ENCODE data around the gene VWC2L.

Gene VWC2L

DNA sequence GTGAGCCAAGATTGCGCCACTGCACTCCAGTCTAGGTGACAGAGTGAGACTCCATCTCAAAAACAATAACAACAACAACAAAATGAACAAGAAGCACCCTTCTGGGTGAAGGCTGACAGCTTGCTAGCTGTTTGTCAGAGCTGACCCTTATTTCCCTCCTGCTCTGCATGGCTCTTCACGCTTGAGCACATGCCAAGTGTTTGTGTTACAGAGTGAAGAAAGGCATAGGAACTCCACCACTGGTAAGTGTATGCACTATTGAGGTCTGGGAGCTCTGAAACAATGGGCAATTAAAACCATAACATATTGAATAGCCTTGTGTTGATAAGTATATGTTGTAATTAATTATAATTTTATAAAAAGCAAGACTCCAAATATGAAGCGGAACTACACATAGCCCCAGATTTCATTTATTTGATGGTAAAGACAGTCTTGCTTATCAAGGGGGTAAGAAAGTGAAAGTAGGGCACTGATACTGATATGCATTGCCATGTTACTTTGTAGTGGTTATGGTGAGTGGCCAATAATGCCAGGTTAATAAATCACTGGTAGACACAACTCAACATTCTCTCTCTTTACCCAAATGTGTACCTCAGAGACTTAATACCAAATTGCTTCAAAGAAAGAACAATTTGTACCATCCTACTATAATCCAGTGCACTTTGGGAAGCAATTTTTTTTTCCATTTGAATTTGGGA is 163.4 kb downstream of the VWC2L start:
- no peak for DNase-seq
- in situ Hi-C loops (cut with MboI; ENCODE audit: low pct_unique_long_range_greater_than_20kb, low sequenced_read_pairs): no loop called here

DNA sequence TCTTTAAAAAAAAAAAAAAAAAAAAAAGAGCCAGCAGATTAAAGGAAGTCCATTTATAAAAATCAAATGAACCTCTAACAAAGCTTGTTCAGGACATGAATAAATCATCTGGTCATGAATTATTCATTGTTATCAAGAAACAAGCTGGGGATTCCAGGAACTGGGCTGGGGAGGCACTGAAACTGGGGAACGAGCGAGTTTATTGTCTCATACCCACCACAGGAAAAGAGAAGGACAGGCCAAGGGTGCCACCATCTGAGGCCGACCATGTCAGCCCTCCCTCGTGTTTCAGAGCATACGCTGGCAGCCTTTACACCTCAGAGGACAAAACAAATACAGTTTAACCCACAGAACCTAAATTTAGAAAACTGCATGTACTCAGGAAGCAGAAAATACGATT is 164.2 kb downstream of the VWC2L start:
- DNase-seq: peak; percentile 29
- in situ Hi-C loops (cut with MboI; ENCODE audit: low pct_unique_long_range_greater_than_20kb, low sequenced_read_pairs): no loop called here

DNA sequence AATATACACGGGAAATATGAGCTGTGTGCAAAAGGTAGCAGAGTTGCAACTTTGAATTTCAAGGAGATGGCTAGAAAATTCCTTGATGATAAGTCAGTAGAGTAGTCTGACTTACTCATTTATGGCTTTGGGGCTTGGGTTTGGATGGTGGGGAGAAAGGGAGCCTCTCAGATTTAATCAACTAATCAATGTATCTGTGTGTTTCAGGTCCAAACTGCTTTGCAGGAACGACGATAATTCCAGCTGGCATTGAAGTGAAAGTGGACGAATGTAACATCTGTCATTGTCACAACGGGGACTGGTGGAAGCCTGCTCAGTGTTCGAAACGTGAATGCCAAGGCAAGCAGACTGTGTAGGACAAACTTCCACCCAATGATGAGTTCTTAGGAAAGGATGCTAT is 164.6 kb downstream of the VWC2L start:
- in situ Hi-C loops (cut with MboI; ENCODE audit: low pct_unique_long_range_greater_than_20kb, low sequenced_read_pairs): no loop called here
- no peak for DNase-seq

DNA sequence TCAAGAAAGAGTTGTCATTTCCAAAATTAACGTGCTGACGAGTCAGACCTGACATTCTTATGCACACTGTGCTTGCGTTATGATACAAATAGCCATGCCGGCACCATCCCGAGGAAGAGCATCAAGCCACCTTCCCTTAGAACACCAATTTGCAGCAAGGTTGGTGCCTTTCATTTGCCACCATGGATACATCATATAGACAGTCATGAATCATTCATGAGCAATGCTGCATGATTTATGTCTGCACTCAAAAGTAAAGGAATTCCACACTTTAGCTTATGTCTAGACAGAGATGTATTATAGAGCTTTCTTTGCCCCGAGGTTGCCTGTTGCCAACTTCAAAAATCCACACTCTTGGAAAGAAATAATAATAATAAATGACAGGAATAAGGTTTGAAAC is 166.9 kb downstream of the VWC2L start:
- in situ Hi-C loops (cut with MboI; ENCODE audit: low pct_unique_long_range_greater_than_20kb, low sequenced_read_pairs): no loop called here
- no peak for DNase-seq

DNA sequence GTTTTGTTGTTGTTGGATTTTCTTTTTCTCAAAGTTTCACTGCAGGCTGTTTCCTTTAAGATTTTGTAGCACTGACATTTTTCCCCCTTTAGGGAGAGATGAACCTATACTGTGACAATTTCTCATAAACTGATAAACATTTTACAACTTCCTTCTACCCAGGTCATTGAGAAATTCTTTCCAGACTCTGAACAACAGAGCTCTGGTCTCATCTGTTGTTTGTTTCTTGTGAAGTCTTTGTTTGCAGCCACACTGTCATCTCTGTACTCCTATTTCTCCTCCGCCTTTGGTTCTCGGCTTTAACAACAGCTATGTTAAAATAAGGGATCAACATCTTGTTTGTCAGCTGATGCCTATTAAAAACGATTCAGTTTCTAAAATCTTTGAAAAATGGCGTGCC is 167.6 kb downstream of the VWC2L start:
- no peak for DNase-seq
- in situ Hi-C loops (cut with MboI; ENCODE audit: low pct_unique_long_range_greater_than_20kb, low sequenced_read_pairs): no loop called here

DNA sequence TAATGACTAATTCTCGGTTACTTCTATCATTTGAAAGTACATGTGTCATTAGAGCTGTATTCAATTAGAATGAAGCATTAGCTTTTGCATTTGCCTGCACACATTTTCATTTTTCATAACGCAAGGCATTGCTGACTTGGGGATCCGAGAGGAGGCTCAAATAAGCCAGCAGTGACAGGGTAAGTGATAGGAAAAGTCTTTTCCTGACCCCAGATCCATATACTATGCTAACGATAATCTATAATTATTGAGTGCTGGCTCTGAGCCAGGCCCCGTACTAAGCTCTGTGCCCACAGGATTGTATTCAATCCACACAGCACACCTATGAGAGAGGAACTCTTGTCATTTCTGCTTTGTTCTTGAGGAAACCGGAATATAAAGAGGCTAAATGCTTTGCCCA is 168.2 kb downstream of the VWC2L start:
- in situ Hi-C loops (cut with MboI; ENCODE audit: low pct_unique_long_range_greater_than_20kb, low sequenced_read_pairs): no loop called here

DNA sequence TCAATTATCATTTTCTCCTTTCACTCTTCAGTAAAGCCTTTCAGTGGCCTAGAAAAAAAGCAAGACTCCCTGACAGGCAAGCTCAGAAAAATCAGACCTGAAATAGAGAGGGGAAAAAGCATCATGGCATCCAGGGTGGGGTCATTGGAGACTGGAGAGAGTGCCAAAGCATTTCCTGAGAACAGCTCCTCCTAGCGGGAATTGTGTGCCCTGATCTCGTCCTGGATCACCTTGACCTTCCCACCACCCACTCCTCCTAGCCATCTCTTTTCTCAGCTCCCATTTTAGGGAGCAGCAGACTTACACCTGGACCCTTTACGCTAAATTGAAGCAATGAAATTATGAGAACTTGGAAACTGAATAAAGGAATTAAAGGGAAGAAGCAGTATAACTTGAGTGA is 176.6 kb downstream of the VWC2L start:
- in situ Hi-C loops (cut with MboI; ENCODE audit: low pct_unique_long_range_greater_than_20kb, low sequenced_read_pairs): no loop called here
- peak; percentile 31 for DNase-seq

More for the DNA sequence above, 168.2 kb downstream of the VWC2L start:
- DNase-seq: no peak

DNA sequence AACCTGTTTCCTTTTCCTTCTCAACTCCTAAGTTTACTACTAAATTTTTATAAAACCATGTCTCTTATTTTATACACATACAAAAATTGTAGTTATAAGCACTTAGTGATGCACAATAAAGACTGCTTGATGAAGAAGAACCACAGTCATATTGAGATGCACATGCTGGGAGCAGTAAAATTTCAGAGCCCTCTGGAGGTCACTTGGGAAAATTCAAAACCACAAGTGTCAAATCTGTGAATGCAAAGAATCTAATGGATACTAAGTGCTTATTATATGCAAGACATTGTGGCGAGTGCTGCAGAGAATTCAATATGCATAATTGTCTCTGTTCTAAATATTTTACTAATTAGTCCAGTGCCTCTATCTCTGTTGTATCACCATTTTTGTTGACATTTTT is 180.5 kb downstream of the VWC2L start:
- in situ Hi-C loops (cut with MboI; ENCODE audit: low pct_unique_long_range_greater_than_20kb, low sequenced_read_pairs): no loop called here
- DNase-seq: no peak

DNA sequence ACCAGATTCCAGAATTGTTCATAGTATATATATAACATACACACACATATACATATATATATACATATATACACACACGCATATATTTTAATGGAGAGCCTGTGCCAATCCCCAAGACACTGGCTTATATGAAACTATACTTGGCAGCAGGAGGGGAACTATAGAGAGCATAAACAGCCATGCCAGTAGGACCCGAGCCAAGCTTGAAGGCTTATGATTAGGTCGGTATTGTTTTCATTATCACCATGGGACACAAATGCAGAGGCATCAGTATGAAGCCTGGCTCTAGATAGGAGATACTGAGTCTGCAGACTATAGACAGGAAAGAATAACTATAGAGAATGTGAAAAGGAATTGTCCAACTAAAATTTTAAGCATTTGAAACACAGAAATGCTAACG is 181.2 kb downstream of the VWC2L start:
- no peak for DNase-seq
- in situ Hi-C loops (cut with MboI; ENCODE audit: low pct_unique_long_range_greater_than_20kb, low sequenced_read_pairs): no loop called here

DNA sequence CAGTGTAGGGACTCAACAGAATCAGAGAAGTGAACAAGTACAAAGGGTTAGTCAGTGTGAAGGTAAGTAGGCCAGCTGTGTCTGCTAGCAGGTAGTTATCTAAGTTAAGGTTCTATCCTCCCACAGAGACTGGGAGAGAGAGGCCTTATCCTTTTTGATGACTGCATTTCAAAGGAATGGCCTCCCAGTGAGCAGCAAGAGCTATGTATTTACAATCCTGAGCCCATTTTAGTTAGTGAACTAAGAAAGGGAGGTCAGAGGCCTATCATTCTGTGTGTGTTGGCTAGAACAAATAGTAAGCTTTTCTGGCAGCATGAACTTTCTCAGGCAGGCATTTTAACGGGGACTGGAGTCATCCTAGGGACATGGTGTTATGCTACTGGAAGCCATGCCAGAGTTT is 182.9 kb downstream of the VWC2L start:
- in situ Hi-C loops (cut with MboI; ENCODE audit: low pct_unique_long_range_greater_than_20kb, low sequenced_read_pairs): no loop called here
- DNase-seq: no peak

DNA sequence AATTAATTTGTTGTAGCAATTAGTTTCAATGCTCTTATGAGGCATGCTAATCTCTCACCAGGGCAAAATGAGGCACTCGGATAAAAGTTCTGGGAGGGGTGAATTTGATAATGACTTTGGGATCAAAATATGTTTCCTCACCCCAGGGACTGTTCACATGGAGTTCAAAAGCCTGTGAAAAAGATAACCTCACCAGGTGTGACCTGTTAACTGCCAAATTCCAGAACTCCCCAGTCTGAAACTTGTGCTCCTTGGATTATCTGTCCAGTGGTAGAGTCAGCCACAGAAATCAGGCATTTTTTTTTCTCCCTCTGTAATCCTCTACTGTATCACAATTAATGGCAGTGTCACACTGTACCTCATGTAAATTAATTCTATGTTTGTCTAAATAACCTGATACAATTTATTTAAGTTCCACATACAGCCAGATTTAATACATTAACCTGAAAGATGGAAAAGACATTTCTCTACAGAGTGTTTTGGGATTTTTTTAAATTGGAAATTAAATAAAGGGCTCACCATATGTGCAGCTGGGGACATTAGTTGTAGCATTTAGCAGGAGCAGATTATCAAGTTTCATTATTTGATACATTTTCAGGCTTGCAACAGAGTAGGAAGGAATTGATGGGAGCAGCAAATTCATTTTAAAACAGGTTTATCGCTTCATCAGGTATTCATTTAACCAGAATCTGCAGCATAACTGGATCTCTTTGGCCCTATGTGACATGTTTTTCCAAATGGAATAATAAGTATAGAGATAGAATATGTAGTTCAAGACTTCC is 191.2 kb downstream of the VWC2L start:
- DNase-seq: no peak
- in situ Hi-C loops (cut with MboI; ENCODE audit: low pct_unique_long_range_greater_than_20kb, low sequenced_read_pairs): no loop called here

DNA sequence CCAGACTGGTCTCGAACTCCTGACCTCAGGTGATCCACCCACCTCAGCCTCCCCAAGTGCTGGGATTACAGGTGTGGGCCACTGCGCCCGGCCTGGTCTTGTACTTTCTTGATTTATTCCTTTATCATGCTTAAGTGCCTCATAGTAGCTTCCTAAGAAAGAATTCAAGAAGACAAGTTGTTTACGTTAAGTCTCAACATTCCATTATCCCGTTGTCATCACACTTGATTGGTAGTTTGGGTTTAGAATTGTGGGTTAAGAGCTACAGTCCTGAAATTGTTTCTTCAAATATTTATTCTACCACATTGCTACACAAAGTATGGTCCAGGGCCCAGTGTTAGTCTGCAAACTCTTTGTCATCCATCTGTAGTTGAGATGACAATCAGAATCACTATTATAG is 194.0 kb downstream of the VWC2L start:
- in situ Hi-C loops (cut with MboI; ENCODE audit: low pct_unique_long_range_greater_than_20kb, low sequenced_read_pairs): no loop called here
- no peak for DNase-seq

DNA sequence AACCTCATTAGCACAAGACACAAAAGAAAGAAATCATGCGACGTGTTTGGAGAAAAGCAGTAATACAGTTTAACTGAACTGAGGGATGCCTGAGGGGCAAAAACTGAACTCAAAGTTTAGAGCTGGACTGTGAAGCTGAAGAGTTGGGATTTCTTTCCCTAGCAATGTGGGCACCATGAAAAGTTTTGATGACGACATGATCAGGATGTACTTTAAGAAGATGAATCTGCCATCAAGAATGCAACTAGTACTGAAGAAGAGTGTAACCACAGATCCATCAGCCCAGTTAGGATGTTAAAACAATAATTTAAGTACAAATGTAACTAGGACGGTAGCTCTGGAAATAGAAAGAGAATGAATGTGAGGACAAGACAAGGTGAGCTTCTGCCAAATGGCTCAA is 196.2 kb downstream of the VWC2L start:
- in situ Hi-C loops (cut with MboI; ENCODE audit: low pct_unique_long_range_greater_than_20kb, low sequenced_read_pairs): no loop called here
- no peak for DNase-seq

DNA sequence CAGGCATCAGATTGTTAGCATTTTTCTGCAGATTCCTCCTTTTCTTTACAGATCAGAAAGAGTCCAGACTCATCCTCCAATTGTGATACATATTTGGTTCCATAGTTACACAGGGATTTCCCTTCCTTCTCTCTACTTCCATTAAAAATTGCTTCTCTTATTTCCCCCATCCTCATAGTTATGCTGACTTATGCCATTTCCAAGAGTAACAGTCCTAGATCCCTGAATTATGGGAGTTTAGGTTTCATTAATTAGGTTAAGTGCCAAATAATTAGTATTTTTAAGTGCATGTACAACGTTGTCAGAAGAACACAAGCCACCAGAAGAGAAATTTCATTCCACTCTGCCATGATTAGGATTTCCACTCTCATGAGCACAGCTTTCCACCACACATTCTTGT is 200.2 kb downstream of the VWC2L start:
- in situ Hi-C loops (cut with MboI; ENCODE audit: low pct_unique_long_range_greater_than_20kb, low sequenced_read_pairs): no loop called here
- no peak for DNase-seq

DNA sequence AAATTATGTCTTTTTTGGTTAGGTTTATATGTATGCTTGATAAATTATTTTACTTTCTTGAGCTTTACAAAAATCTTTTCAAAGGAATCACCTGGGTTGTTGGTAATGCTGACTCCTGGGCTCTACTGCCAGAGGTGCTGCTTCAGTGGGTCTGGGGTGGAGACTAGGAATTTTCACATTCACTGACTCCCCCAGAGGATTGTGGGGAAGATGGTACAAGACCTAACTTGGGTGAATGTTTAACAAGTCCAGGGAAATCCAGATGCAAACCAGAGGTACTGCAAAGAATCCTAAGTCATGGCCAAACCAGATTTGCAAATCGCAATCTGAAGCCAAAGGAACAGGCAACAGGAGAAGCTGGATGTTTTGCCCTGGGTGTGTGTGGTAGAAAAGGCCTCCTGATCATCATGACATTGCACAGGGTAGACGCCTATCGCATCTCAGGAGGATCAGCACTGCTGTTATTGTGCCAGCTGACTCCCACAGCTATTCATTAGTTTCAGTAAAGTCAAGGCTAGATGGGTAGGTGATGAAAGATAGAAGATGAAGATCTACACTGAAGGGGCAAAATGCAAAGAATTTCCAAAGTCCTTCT is 213.4 kb downstream of the VWC2L start:
- in situ Hi-C loops (cut with MboI; ENCODE audit: low pct_unique_long_range_greater_than_20kb, low sequenced_read_pairs): no loop called here
- DNase-seq: no peak

DNA sequence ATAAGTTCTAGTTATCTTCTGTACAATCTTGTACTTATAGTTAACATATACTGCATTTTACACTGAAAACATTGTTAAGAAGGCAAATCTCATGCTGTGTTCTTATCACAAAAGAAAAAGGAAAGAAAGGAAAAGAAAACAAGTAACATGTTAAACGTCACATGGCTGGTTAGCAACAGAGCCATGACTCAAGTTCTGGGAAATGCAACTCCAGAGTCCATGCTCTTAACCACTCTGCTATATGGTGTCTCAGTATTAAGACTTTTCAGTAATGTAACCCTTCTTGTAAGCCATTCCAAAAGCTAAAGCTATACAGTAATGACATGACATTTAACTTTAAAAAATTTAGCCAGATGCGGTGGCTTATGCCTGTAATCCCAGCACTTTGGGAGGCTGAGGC is 217.2 kb downstream of the VWC2L start:
- DNase-seq: no peak
- in situ Hi-C loops (cut with MboI; ENCODE audit: low pct_unique_long_range_greater_than_20kb, low sequenced_read_pairs): no loop called here

All from KBM-7 (cell line).